Loucy (cell line): ENCODE measurements around the gene TRIM29.

ENCODE experiments used
- H2AFZ ChIP-seq: fragments of 200-600 bp; sonication (generic); 2 replicates; pipeline ENCODE4 v1.6.0; 2016; ENCODE audit warnings: antibody characterized with exemption, mild to moderate bottlenecking, low read length, moderate library complexity
- H3F3A ChIP-seq: fragments of 200-600 bp; 2 replicates; pipeline ENCODE4 v1.6.0; 2016; ENCODE audit warnings: antibody characterized with exemption, low read depth, mild to moderate bottlenecking
- H3K27me3 ChIP-seq: fragments of 200-600 bp; sonication (generic); 2 replicates; pipeline ENCODE4 v1.6.1; 2014; ENCODE audit warnings: low read length, mild to moderate bottlenecking; ENCODE audit not compliant: insufficient read depth, poor library complexity, severe bottlenecking
- H3K36me3 ChIP-seq: fragments of 200-600 bp; sonication (generic); 2 replicates; pipeline ENCODE4 v1.6.1; 2016; ENCODE audit warnings: low read length; ENCODE audit not compliant: insufficient read depth
- H3K4me1 ChIP-seq: fragments of 200-600 bp; sonication (generic); 2 replicates; pipeline ENCODE4 v1.5.1; 2014; ENCODE audit warnings: low read length, mild to moderate bottlenecking; ENCODE audit not compliant: insufficient read depth, poor library complexity, severe bottlenecking
- H3K4me2 ChIP-seq: fragments of 200-600 bp; sonication (generic); 2 replicates; pipeline ENCODE4 v1.6.0; 2014; ENCODE audit warnings: antibody characterized with exemption, low read length, low read depth, mild to moderate bottlenecking; ENCODE audit not compliant: poor library complexity, severe bottlenecking
- H3K4me3 ChIP-seq: fragments of 200-600 bp; sonication (generic); 2 replicates; pipeline ENCODE4 v1.5.1; 2014; ENCODE audit warnings: low read length, mild to moderate bottlenecking, mixed read lengths; ENCODE audit not compliant: poor library complexity, severe bottlenecking
- H3K79me2 ChIP-seq: fragments of 200-600 bp; sonication (generic); 2 replicates; pipeline ENCODE4 v1.6.1; 2014; ENCODE audit warnings: low read length; ENCODE audit not compliant: insufficient read depth
- H3K9ac ChIP-seq: fragments of 200-600 bp; sonication (generic); 2 replicates; pipeline ENCODE4 v1.6.0; 2014; ENCODE audit warnings: mild to moderate bottlenecking, low read depth, low read length, moderate library complexity; ENCODE audit not compliant: poor library complexity, severe bottlenecking
- H3K9me2 ChIP-seq: fragments of 200-600 bp; sonication (generic); replicated peaks from 2 replicates; pipeline ENCODE4 v1.6.1; 2016; ENCODE audit warnings: low read depth, low read length, mixed read lengths
- H3K9me3 ChIP-seq: fragments of 200-600 bp; sonication (generic); 2 replicates; pipeline ENCODE4 v1.6.1; 2014; ENCODE audit warnings: mild to moderate bottlenecking, antibody characterized with exemption, low read length, low read depth; ENCODE audit not compliant: insufficient read depth
- H4K20me1 ChIP-seq: fragments of 200-600 bp; sonication (generic); 2 replicates; pipeline ENCODE4 v1.6.0; 2014; ENCODE audit warnings: antibody characterized with exemption, low read length, mild to moderate bottlenecking; ENCODE audit not compliant: insufficient read depth, poor library complexity, severe bottlenecking
- CTCF ChIP-seq: fragments of 200-600 bp; sonication (generic); conservative IDR thresholded peaks from 2 replicates; pipeline ENCODE4 v1.5.1; 2014; ENCODE audit warnings: mild to moderate bottlenecking, antibody characterized with exemption, low read length
- EZH2phosphoT487 ChIP-seq: fragments of 200-600 bp; IDR thresholded peaks from 2 replicates; pipeline ENCODE4 v1.6.1; 2018; ENCODE audit warnings: antibody characterized with exemption, mild to moderate bottlenecking, moderate library complexity, borderline replicate concordance

The TRIM29 gene

GRCh38 chr11:120129570-120129969, 8.3 kb downstream of the TRIM29 start:
- no peaks in the 10 kb centered on the region for H3K4me1 ChIP-seq
- TF ChIP-seq EZH2phosphoT487 = no peak
- TF ChIP-seq CTCF = no peak
- H3F3A ChIP-seq = no peaks in the 10 kb centered on the region
- no peak overlapping the region for H3K4me2 ChIP-seq
- no peaks in the 10 kb centered on the region for H3K27me3 ChIP-seq
- no peaks in the 10 kb centered on the region for H4K20me1 ChIP-seq
- H3K9me2 ChIP-seq = no peaks in the 10 kb centered on the region
- H3K36me3 ChIP-seq = no peaks in the 10 kb centered on the region
- no peaks in the 10 kb centered on the region for H3K79me2 ChIP-seq
- no peak overlapping the region for H3K9ac ChIP-seq
- no peak overlapping the region for H3K4me3 ChIP-seq
- no peaks in the 10 kb centered on the region for H3K9me3 ChIP-seq
- no peak overlapping the region for H2AFZ ChIP-seq

GRCh38 chr11:120128392-120129119, 9.4 kb downstream of the TRIM29 start:
- Histone ChIP-seq H2AFZ (no peak overlapping the region), H3F3A (no peaks in the 10 kb centered on the region), H3K36me3 (no peaks in the 10 kb centered on the region), H3K4me1 (no peaks in the 10 kb centered on the region), H3K27me3 (no peaks in the 10 kb centered on the region), H3K79me2 (no peaks in the 10 kb centered on the region), H3K9me3 (no peaks in the 10 kb centered on the region), H4K20me1 (no peaks in the 10 kb centered on the region), H3K9ac (no peak overlapping the region), H3K9me2 (no peaks in the 10 kb centered on the region), H3K4me2 (no peak overlapping the region), H3K4me3 (no peak overlapping the region)
- TF ChIP-seq EZH2phosphoT487 = no peak
- TF ChIP-seq CTCF = no peak

GRCh38 chr11:120127236-120127635, 10.7 kb downstream of the TRIM29 start:
- no peaks in the 10 kb centered on the region for H3K9me2 ChIP-seq
- TF ChIP-seq CTCF (no peak), EZH2phosphoT487 (no peak)

More at GRCh38 chr11:120127236-120127635, 10.7 kb downstream of the TRIM29 start:
- H3K4me1 ChIP-seq = no peaks in the 10 kb centered on the region
- H3K4me3 ChIP-seq = no peak overlapping the region
- H3K27me3 ChIP-seq = no peaks in the 10 kb centered on the region
- no peaks in the 10 kb centered on the region for H3K9me3 ChIP-seq
- no peak overlapping the region for H3K4me2 ChIP-seq
- H3K9ac ChIP-seq = no peak overlapping the region
- H4K20me1 ChIP-seq = no peaks in the 10 kb centered on the region
- no peaks in the 10 kb centered on the region for H3K79me2 ChIP-seq
- no peaks in the 10 kb centered on the region for H3F3A ChIP-seq
- H2AFZ ChIP-seq = no peak overlapping the region
- no peaks in the 10 kb centered on the region for H3K36me3 ChIP-seq
